ENCODE measurements around the gene DCN. TPM values are rescaled to one million over a fixed set of nuclear protein-coding genes. Genes with fewer than 3 reads are reported as not detected.
"Not testable (repeated sequence)": the region's sequence is repeated elsewhere in the genome, so short reads cannot be mapped to it uniquely, and the experiment has no call there.

DCN gene, protein sequence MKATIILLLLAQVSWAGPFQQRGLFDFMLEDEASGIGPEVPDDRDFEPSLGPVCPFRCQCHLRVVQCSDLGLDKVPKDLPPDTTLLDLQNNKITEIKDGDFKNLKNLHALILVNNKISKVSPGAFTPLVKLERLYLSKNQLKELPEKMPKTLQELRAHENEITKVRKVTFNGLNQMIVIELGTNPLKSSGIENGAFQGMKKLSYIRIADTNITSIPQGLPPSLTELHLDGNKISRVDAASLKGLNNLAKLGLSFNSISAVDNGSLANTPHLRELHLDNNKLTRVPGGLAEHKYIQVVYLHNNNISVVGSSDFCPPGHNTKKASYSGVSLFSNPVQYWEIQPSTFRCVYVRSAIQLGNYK
- 549 TPM for polyA plus RNA-seq (2013, experiment 1 of 2; ENCODE audit: insufficient read length)
- polyA plus RNA-seq (2013, experiment 2 of 2; ENCODE audit: insufficient read length), result 595 TPM

DNA sequence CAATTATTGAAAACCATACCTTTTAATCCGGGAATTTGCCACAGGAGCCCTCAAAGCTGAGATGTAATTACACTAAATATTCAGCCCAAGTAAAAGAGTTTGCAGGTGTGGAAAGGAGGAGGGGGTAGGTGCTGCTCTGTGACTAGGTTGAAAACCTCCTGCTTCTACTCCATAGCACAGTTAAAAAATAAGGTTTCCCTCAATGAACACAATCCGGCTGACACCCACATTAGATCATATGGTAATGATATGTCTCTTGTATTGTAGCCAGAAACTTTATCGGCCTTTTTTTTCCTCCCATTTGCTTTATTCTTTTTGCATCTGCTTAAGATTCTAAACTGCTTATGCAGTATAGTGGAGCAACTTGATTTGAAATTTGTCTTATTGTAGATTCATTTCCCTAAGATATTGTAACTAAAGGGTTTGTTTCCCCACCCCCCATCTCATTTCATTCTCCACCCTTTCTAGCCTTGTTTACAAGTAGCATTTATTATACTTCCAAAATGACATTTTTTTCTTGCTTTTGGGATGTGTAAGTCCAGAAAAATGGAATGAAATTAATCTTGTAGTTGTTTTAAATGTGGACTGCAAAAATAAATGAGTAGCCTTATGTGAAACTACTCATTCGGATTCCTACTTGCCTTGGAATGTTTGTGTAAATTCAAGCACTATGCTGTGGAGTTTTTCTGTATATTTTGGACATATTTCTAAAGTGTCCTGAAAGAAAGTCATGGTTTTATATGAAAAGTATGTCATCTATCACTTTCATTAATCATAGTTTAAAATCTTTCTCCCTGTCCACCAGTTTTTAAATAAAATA lies at the start of gene DCN:
Gene DCN, minus strand, starts transcription at position 182 of the 820 bp plus-strand sequence. CDS start 4,265 bp downstream, outside the sequence.
- peak; percentile 86 for DNase-seq

DNA sequence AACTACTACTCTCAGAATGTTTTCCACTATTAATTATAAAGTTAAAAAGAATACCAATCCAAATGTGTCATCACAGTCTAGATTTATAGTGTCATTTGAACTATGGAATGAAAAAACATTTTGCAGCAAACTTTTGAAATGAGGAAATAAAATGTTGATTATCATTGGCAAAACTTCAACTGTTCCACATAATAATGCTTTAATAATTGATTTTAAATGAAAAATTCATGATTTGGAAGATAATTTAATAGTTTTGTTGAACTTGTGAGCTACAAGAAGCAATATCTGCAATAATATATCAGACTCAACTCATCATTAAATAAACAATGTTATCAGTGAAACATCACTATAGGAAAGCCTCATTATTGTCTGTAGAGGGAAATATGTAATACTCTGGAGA lies 48.2 kb upstream of the DCN start:
- DNase-seq, result peak; percentile 26

DNA sequence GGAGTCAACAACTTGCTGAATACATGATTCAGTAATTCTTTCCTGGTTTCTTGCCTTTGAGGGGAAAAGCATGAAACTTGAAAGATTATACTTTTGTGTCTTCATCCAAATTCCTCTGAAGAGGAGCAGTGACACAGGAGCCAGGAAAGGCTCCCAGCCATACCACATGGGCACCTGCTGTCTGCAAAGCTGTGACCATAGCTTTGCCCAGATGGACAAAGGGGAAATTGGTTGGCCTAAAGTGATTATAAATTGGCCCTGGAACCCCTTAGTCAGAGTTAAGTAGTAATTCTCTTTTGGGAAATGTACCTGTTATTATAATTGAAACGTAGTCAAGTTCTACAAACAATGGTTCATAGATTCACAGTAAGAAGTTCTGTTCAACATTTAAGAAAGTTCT lies 44.3 kb upstream of the DCN start:
- no peak for DNase-seq

DNA sequence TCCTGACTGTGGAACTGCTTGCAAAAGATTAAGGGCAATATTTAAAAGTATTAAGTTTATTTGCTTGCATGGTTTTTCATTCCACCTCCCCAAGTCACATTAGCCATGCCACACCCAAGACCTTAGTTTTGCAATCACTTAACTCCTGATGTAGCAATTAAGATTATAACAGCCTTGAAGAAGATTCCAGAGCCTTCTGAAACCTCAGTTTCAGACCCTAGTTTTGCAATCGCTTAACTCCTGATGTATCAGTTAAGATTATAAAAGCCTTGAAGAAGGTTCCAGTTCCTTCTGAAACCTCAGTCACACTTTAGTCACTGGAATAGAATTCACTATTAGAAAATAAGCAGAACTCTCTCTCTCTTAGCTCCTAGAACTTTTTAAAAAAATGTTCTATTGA lies 42.7 kb upstream of the DCN start:
- no peak for DNase-seq

GRCh38 chr12:91224401-91224800 lies 41.8 kb upstream of the DCN start:
- no peak for DNase-seq

DNA sequence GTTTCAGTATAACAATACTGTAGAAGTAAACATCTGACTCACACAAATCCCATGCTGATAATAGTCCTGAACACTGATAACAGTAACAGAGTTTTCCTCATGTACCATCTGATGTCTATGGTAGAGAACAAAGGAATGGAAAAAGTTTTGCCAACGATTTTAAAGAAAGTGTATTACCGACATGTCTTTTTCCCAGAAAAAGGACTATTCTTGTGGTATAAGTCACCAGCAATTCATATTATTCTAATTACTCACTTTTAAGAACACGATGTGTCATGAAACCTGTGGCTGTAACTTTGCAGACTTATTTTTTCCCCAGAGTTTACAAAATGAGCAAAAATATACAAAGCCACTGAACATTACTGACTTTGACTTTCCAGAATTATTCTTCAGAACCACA lies 40.1 kb upstream of the DCN start:
- peak; percentile 58 for DNase-seq

DNA sequence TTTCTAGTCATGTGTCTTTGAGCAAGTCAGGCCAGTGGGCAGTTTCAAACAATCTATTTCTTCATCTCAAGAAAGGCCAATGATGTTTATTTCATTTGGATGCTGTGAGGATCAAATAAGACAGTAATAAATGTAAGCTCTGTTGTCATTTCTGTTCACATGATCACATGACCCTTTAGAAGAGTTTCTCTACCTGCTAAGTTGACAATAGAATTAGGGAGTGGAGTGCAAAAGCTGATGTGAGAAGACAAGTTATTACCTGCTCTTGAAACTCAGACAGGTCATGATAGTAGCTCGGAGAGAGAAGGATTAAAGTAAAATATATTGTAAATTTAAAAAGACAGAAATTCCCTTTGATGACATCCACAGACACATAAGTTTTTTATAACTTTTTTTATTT lies 37.3 kb upstream of the DCN start:
- no peak for DNase-seq

DNA sequence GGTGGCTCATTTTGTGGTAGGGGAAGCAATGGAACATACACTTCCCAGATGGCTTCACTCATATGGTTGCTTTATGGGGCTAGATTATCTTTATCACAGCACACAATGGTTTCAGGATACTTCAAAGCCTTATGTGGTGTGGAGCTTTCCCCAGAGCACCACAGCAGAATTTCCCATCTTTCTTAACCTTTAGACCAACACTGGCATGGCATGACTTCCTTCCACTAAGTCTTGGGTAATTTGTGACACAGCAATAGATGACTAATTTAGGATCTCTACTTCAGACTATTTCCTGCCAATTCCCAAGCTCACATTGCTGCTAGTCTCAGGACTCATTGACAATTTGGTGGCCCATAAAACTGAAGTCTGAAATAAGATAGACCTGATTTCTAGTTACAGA lies 36.9 kb upstream of the DCN start:
- DNase-seq, result peak; percentile 46

GRCh38 chr12:91216871-91217270 lies 34.3 kb upstream of the DCN start:
- DNase-seq, result no peak

GRCh38 chr12:91215940-91216454 lies 33.4 kb upstream of the DCN start:
- peak; percentile 82 for DNase-seq

- DNase-seq, result peak; percentile 54
Observed at GRCh38 chr12:91211866-91212265, 29.2 kb upstream of the DCN start.

DNA sequence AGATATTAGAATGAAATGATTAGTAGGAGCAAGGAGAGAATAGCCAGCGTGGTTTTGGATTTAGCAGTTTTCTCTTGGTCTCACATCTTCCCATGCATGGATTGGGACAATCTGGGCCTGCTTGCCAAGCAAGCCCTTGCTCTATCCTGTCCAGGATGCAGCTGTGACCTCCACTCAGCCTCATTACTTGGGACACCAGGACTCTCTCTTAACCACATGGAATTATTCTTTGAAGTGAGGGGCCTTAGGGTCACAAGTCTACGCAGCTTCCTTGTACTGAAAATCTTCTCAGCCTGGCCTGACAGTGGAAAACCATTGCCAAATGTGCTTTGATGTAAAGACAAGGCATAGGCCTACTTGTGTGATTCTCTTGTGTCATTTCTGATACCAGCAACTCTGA lies 28.0 kb upstream of the DCN start:
- no peak for DNase-seq

DNA sequence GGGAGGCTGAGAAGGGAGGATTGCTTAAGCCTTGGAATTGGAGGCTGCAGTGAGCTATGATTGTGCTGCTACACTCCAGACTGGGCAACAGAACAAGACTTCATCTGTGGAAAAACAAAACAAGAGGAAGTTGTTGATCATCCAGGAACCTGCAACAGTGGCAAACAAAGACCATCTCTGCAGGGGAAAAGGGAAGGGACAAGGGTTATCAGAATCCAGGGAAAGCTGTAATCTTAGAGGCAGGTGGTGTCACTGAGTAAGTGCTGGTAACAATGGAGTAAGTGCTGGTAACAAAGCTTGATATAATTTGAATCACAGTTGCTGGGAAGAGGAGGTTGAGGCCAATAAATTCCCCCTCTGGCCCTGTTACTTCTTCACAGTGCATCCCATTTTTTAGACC lies 27.5 kb upstream of the DCN start:
- no peak for DNase-seq

DNA sequence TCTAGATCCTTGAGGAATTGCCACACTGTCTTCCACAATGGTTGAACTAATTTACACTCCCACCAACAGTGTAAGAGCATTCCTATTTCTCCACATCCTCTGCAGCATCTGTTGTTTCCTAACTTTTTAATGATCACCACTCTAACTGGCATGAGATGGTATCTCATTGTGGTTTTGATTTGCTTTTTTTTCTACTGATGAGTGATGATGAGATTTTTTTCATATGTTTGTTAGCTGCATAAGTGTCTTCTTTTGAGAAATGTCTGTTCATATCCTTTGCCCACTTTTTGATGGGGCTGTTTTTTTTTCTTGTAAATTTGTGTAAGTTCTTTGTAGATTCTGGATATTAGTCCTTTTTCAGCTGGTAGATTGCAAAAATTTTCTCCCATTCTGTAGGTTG lies 24.7 kb upstream of the DCN start:
- DNase-seq, result not testable (repeated sequence)

- no peak for DNase-seq
Observed at GRCh38 chr12:91205811-91206210, 23.2 kb upstream of the DCN start.

- no peak for DNase-seq
Observed at GRCh38 chr12:91204421-91204820, 21.8 kb upstream of the DCN start.

DNA sequence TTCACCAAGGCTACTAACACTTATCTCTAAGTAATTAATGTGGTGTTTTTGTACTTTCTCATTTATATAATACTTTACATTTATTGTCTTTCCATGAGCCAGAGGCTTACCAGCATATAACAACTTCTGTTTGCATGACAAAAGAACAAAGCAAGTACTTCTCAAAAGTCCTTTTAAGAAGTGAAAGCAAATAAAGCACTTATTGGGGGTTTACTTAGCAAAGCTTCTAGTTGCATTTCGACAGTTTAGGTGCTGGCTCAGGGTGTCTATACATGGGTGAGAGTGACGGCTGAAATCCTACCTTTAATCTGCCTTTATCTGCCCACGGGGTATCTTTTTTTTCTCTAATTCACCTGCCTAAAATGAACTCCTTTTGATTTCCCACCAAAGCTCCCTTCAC lies 21.0 kb upstream of the DCN start:
- no peak for DNase-seq

GRCh38 chr12:91202390-91202789 lies 19.8 kb upstream of the DCN start:
- DNase-seq, result no peak

GRCh38 chr12:91196436-91196835 lies 13.8 kb upstream of the DCN start:
- DNase-seq, result no peak

- peak; percentile 86 for DNase-seq
Observed at GRCh38 chr12:91194500-91194899, 11.9 kb upstream of the DCN start.

DNA sequence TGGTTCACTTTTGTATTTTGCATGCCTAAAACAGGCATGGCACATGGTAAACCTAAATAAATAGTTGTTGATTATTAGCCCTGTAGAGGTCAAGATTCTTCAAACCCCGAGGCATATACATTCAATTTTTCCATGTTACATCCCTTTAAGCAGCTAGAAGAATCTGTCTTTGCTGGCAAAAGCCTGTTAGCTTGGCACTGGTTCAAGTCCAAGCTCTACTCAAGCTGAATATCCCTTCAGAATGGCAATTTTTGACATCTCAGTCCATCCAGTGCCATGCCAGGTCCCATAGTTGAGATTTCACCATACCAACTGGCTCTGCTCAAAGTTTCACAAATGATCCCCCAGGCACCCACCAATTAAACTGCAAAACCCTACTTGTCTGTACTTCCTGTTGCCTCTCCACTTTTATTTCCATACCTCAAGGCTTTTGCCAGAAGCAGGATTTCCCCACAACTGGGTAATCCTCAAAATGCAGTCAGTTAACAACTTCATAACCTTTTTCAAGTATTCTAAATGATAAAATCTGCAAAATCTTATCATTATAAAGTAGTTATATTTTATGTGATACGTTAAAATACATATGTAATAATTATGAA lies 9.0 kb upstream of the DCN start:
- DNase-seq, result peak; percentile 20

DNA sequence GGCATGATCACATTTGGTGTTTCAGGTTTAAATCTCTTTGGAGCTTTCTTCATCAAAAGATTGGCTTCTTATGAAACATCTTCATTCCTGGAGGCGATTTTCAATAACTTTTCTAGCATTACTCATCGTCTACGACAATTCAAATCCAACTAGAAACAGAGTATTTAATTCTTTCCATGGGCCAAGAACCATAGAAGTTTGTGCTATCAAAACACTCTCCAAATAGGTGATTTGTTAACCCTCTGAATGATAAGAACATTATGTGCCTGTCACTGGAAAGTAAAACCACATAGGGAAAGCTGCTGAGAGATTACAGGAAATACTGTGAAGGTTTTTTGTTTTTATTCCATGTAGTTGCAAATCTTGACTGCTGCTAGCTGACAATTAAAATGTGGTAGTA lies 6.9 kb upstream of the DCN start:
- peak; percentile 50 for DNase-seq

DNA sequence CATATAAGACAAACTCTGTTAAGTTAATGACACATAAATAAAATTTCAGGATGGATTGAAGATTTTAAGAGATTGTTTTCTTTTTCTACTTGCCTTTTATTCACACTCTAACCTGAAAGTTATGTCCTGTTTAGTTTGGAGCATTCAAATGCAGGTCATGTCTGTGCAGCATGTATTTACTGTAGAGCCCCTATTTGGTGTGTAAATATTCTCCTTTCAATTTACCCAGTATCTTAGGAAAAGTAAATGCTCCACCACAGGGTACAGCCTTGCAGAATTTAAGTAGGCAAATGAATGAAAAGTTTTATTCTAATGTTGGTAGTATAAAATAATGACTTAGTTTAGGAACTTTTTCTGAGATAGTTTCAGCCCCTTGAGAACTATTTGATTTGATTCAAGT lies 6.2 kb upstream of the DCN start:
- no peak for DNase-seq

Measured in fibroblast of skin of scalp (primary cell).